Measurements from ENCODE around the gene HIPK2.

Gene HIPK2

DNA sequence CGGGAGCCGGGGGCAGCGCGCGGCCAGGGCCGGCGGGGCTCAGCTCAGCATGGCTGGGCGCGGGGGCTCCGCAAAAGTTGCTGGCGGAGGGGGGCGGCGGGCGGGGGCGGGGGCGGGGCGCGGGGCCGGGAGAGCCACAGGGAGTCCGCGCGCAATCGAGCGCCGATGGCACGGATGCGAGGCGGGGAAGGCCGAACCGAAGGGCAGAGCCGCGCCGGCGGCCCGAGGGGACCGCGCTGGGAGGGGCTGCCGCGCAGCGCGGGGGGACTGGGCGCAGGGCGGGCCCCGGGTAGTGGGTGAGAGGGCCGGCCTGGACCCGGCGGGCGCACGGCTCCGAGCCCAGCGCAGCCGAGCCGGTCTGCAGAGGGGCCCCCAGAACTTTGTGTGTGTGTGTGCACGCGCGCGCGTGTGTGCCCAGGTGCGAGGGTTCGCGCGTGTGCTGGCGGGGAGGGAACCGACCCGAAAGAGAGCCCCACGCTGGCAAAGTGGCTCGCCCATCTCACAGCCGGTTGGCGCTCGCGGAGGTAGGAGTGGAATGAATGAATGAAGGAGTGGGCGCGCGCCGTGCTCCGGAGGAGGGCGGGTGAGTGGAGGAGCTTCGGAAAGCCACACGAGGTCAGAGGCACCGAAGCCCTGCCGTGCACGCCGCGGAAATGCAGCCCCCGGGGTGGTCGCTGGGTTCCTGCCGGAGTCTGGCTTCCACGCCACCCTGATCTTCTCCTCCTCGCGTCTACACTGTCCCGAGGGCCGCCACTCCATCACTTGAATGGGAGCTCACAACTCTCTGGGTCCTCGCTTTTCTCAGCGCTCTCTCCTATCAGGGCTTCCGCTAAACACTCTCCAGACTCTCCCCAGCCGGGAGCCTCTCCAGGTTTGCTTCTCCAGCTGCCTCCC is at the start of gene HIPK2:
Gene HIPK2 (minus strand): TSS at position 51 of the 894 bp plus-strand sequence. CDS start 375 bp downstream, outside the sequence.
- peak within 1 kb of the TSS; percentile 91 for H3K27ac ChIP-seq
- TF ChIP-seq ZFX (IDR thresholded peaks at IDR 0.05) (peak; percentile 56), CTCF (conservative IDR thresholded peaks at IDR 0.05) (no peak)

- no peak overlapping the region; the same call in 1 of the 2 replicates for H3K27ac ChIP-seq
- TF ChIP-seq CTCF (conservative IDR thresholded peaks at IDR 0.05): peak; percentile 21
- no peak for TF ChIP-seq ZFX (IDR thresholded peaks at IDR 0.05)
These were observed 49.2 kb upstream of the HIPK2 start for GRCh38 chr7:139827042-139827441.

- TF ChIP-seq CTCF (conservative IDR thresholded peaks at IDR 0.05) (no peak), ZFX (IDR thresholded peaks at IDR 0.05) (no peak)
- H3K27ac ChIP-seq: no peak overlapping the region
These were observed 48.0 kb upstream of the HIPK2 start for GRCh38 chr7:139825666-139826290.

GRCh38 chr7:139823959-139824521 is 46.2 kb upstream of the HIPK2 start:
- H3K27ac ChIP-seq: no peak overlapping the region
- TF ChIP-seq CTCF (conservative IDR thresholded peaks at IDR 0.05) (no peak), ZFX (IDR thresholded peaks at IDR 0.05) (no peak)

DNA sequence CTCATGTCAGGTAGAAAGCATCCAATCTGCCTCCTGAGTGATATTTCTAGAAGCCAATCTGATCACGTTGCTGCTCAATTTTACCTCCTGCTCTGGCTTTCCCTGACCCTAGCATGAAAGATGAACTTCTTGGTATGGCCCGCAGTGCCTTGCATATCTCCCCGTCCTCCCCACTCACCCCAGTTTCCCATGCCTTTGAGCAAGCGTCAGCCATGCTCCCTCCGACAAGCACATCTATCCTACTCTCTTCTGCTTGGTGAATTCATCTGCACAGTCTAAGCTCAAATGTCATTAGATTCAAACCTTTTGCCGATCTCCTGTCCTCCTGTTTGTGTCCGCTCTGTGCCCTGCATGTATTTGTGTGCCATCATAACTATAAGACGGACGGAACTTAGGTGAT is 45.1 kb upstream of the HIPK2 start:
- TF ChIP-seq CTCF (conservative IDR thresholded peaks at IDR 0.05) (no peak), ZFX (IDR thresholded peaks at IDR 0.05) (no peak)
- no peak overlapping the region for H3K27ac ChIP-seq

DNA sequence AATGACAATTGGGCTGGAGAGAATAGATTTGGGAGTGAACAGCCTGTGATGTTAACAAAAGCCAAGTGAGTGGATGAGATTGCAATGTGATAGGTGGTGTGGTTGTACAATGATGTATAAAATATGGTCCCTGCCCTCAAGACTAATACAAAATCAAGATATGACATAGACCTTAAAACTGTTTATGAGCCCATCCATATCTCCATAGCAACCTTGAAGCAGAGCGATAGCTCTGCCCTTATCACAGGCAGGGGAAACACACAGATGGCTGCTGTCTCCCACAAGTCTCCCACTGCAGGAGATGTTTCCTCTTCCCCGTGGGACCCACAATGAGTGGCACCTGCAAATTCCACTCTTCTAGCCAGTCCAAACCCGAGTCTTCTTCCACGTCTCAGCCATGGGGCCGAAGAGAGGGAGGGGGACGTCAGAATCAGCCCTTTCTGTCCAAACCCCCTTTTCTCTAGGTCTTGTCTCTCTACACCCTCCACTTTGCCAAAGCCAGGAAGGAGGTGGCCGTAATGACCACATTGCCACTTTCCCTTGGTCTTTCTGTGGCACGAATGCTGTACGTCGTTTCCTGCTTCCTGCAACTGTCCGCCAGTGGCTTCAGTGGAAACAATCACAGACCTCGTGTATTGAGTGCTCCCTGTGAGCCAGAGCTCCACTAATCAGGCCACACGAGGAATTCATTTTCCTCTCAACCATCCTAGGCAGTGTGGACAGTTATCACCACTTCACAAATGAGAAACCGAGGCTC is 43.7 kb upstream of the HIPK2 start:
- no peak for TF ChIP-seq CTCF (conservative IDR thresholded peaks at IDR 0.05)
- no peak for TF ChIP-seq ZFX (IDR thresholded peaks at IDR 0.05)
- no peak overlapping the region for H3K27ac ChIP-seq
